SK-N-MC (cell line): ENCODE results near the gene LGALS7.

Experiments used
- EZH2 ChIP-seq: fragments of 200-600 bp; sonication (generic); IDR thresholded peaks from one replicate; pipeline ENCODE4 v1.6.1; 2017; ENCODE audit warnings: antibody characterized with exemption
- POLR2AphosphoS5 ChIP-seq: IDR thresholded peaks from 2 replicates; pipeline ENCODE4 v1.6.1; 2012; ENCODE audit warnings: mild to moderate bottlenecking, low read depth, low read length, borderline replicate concordance

DNA sequence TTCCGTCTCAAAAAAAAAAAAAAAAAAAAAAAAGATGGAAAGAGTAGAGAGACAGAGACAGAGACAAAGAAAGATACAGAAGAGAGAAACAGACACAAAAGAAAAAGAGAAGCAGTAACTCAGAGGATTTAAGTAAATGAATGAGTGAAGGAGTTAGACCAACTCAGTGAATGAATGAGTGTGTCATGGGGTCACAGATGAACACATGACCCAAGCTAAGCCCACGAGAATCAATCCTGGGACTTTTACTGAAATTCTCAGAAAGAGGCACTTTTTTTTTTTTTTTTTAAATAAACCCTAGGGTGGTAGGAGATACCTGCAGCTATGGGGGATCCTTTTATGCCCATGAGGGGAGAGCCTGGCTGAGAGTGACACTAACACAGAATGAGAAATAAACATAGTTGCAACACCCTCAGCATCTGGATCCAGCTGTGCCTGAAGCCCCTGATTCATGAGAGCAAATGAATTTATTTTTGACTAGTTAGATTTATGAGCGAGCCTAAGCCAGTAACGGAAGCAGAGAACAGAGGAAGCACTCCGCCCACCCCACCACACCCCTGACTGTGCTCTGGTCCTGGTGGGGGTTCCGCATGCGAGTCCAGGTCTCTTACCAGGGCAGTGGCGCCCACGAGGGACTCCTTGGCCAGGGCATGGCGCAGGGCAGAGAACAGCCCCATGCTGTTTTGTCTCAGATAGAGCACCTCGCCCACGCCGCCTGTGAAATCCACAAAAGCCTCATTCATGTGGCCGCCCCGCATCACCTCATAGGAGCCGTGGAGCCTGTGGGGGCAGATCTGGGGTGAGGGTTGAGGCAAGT lies 33.7 kb downstream of the LGALS7 start:
- TF ChIP-seq EZH2 (no peak), POLR2AphosphoS5 (no peak)
